Astrocyte of the spinal cord (primary cell): Measurements from ENCODE around the gene CKS1B.

Source experiments
- DNase-seq: peaks from one replicate; pipeline ENCODE4 v3.0.0; 2011; ENCODE audit warnings: low read depth, low spot score
- H3K4me3 ChIP-seq: 2 replicates; pipeline ENCODE4 v1.5.1; 2011; ENCODE audit warnings: low read depth, mild to moderate bottlenecking, low read length, moderate library complexity
- in situ Hi-C: cut with HindIII; loops from 2 replicates; pipeline ENCODE4 v1.10.0; 2017; ENCODE audit warnings: low sequenced_read_pairs
- TF ChIP-seq, protein P1 (sequence below): IDR thresholded peaks from 2 replicates; pipeline ENCODE4 v1.5.1; 2012; ENCODE audit warnings: low read depth, mild to moderate bottlenecking, low read length, inconsistent platforms

Gene CKS1B

DNA sequence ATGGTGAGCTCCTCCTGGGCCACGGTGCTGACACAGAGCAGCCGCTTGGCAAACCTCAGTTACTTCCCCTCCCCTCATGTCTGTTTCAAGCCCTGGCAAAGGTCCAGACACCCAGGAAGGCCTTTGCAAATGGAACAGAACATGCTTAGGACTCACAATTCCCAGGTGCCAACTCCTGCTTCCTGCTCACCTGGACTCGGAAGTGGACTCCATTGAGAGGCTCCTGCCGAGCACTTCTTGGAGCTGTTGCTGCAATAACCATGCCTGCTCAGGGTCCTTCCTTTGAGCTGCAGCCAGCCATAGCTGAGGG is 48.4 kb downstream of the CKS1B start:
- no peak for DNase-seq
- in situ Hi-C loops = no loop called here
- H3K4me3 ChIP-seq = no peak overlapping the region
- TF ChIP-seq, protein P1, sequence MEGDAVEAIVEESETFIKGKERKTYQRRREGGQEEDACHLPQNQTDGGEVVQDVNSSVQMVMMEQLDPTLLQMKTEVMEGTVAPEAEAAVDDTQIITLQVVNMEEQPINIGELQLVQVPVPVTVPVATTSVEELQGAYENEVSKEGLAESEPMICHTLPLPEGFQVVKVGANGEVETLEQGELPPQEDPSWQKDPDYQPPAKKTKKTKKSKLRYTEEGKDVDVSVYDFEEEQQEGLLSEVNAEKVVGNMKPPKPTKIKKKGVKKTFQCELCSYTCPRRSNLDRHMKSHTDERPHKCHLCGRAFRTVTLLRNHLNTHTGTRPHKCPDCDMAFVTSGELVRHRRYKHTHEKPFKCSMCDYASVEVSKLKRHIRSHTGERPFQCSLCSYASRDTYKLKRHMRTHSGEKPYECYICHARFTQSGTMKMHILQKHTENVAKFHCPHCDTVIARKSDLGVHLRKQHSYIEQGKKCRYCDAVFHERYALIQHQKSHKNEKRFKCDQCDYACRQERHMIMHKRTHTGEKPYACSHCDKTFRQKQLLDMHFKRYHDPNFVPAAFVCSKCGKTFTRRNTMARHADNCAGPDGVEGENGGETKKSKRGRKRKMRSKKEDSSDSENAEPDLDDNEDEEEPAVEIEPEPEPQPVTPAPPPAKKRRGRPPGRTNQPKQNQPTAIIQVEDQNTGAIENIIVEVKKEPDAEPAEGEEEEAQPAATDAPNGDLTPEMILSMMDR = no peak

DNA sequence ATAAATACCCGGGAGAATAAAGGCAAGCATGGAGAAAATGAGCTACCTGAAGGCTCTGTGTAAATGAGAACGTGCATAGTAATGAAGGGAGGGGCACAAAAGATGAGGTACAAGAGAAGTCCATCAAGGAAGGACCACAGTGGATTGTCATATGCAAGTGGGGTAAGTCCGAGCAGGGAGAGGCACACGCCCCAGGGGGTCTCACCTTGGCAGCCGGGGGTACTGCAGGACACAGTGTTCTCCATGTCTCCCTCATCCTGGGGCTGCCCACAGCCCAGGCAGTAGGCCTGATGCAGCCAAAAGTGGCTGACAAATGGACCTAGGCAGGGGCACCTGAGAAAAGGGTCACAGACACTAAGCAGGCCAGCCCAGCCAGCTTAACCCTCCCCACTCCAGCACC is 49.1 kb downstream of the CKS1B start:
- no peak for DNase-seq
- TF ChIP-seq, protein P1 = no peak
- in situ Hi-C loops = no loop called here
- H3K4me3 ChIP-seq = no peak overlapping the region

DNA sequence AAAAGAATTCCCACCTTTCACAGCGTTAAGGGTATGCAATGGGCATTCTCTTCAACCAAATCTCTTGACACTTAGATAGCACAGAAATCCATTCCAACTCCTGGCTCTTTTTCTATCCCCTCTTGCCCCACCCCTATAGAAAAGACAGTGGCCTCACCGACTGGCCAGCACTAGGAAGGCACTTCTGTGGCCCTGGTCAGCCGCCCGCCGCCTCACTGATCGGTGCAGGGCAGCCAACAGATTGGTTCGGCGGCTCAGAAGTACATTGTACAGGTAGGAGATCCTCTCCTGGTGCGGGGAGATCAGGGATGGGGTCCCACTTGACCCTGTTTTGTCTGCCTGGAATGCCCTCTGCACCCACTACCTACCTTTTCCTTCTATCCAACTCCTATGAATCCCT is 49.8 kb downstream of the CKS1B start:
- TF ChIP-seq, protein P1 = no peak
- in situ Hi-C loops = no loop called here
- DNase-seq = no peak
- H3K4me3 ChIP-seq = no peak overlapping the region

DNA sequence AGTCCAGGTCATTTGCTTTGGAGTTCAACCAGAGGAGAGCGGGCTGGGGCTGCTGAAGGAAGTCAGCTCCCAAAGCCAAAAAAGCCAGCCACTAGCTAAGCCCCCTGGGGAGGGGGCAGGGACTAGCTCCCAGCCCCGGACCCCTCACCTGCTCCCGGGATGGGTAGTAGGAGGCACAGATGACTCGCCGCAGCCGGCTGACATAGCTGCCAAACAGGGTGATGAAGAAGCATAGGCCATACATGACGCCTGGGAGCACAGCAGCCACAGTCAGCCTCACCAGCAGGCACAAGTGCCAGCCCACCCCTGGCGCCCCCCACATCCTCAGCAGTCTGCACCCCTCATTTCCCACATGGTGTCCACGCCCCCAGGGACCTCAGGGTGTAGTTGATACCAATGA is 51.7 kb downstream of the CKS1B start:
- TF ChIP-seq, protein P1 = no peak
- no peak overlapping the region for H3K4me3 ChIP-seq
- in situ Hi-C loops = no loop called here
- DNase-seq = no peak

DNA sequence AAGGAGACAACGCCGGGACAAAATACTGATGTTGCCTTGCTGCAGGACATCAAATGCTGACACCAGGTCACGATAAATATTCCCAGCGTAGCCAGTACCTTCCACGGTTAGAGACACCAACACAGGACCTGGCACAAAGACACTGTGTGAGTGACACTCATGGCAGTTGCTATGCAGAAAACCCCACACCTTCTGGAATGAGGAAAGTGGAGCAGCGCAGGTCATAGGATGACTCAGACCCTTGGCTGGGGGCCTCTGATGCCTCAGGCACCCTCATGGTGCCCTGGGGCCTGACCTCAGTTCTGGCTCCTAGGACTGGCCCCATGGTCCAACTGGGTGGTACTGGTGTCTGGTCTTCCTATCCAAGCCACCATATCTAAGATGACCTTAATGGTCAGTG is 52.1 kb downstream of the CKS1B start:
- TF ChIP-seq, protein P1 = no peak
- no peak overlapping the region for H3K4me3 ChIP-seq
- no peak for DNase-seq
- in situ Hi-C loops = no loop called here
